Measurements from ENCODE around the gene SLC25A27.

DNA sequence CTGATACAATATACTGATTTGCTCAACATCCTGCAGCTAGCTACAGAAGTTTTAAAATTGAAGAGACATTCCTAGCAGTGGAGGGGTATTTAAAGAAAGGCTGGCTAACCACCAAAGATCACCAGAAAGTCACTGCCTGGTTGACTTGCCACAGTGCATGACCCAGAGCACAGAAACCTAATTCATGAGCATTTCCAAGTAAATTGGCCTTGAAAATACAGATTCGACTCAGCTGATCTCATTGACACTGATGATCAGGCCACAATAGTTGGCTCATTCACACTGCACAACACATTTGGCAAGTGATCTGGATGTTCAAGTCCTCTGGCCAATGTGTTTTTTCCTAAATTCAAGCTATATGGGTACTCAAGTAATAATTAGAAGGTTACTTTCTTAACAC lies 21.6 kb downstream of the SLC25A27 start:
- TF ChIP-seq, protein P1, sequence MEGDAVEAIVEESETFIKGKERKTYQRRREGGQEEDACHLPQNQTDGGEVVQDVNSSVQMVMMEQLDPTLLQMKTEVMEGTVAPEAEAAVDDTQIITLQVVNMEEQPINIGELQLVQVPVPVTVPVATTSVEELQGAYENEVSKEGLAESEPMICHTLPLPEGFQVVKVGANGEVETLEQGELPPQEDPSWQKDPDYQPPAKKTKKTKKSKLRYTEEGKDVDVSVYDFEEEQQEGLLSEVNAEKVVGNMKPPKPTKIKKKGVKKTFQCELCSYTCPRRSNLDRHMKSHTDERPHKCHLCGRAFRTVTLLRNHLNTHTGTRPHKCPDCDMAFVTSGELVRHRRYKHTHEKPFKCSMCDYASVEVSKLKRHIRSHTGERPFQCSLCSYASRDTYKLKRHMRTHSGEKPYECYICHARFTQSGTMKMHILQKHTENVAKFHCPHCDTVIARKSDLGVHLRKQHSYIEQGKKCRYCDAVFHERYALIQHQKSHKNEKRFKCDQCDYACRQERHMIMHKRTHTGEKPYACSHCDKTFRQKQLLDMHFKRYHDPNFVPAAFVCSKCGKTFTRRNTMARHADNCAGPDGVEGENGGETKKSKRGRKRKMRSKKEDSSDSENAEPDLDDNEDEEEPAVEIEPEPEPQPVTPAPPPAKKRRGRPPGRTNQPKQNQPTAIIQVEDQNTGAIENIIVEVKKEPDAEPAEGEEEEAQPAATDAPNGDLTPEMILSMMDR (IDR thresholded peaks at IDR 0.05), result no peak
- no peak for TF ChIP-seq EZH2 (IDR thresholded peaks at IDR 0.05; ENCODE audit: borderline replicate concordance, insufficient read depth, low read depth, low read length, poor library complexity, severe bottlenecking)
